Measurements from ENCODE around the gene C21orf91. TPM values are rescaled to one million over a fixed set of nuclear protein-coding genes. Genes with fewer than 3 reads are reported as not detected.
A peak's percentile ranks its signal among the peaks of the same experiment; 100 is the strongest.

Gene C21orf91
- total RNA-seq, 2 donors from 2014 or later = 23.2 to 26.1 TPM

- no peak overlapping the region for H3K27ac Mint-ChIP-seq
- H3K36me3 Mint-ChIP-seq (ENCODE audit: low read depth) = no peaks in the 10 kb centered on the region
- no peak overlapping the region for H3K4me3 Mint-ChIP-seq
- no peaks in the 10 kb centered on the region for H3K9me3 Mint-ChIP-seq
- H3K27me3 Mint-ChIP-seq = no peaks in the 10 kb centered on the region
- peaks cover 6% of the 10 kb centered on the region for H3K4me1 Mint-ChIP-seq
- peak; percentile 35 for ATAC-seq (replicated peaks)
Observed at GRCh38 chr21:17742940-17743592, 76.1 kb downstream of the C21orf91 start.

GRCh38 chr21:17742181-17742580, 77.0 kb downstream of the C21orf91 start:
- no peaks in the 10 kb centered on the region for H3K27me3 Mint-ChIP-seq
- H3K27ac Mint-ChIP-seq = no peak overlapping the region
- H3K36me3 Mint-ChIP-seq (ENCODE audit: low read depth) = no peaks in the 10 kb centered on the region
- no peak overlapping the region for H3K4me3 Mint-ChIP-seq
- H3K4me1 Mint-ChIP-seq = peaks cover 6% of the 10 kb centered on the region
- no peak for ATAC-seq (replicated peaks)
- H3K9me3 Mint-ChIP-seq = no peaks in the 10 kb centered on the region

Other genes with a start within 250 kb of the C21orf91 start
- 10 to 100 TPM; 39.8 to 64.6 TPM for gene BTG3, start 206.5 kb downstream of the C21orf91 start, total RNA-seq